IMR-90 (cell line): Measurements from ENCODE around the gene CEP63. TPM values are rescaled to one million over a fixed set of nuclear protein-coding genes. Genes with fewer than 3 reads are reported as not detected.

ENCODE experiments used
- ATAC-seq: fragments of 200-7000 bp; cut with Tn5 transposase; 2 replicates; pipeline ENCODE4 v1.9.1; 2020; ENCODE audit warnings: low read depth, mild to moderate bottlenecking, moderate library complexity
- BruUV-seq: library from RNA; stranded (reverse); fragments of 400-500 nt; replicated peaks from 2 replicates; lab custom pipeline; 2021; lab: Mats Ljungman, UMichigan
- CTCF ChIA-PET: fragments of 300-600 bp; formaldehyde crosslinking; extraction: SDS; loops from one replicate; lab custom pipeline; 2021; ENCODE audit warnings: antibody characterized with exemption; lab: Yijun Ruan, JAX
- POLR2A ChIA-PET: fragments of 300-600 bp; sonication (Branson Sonifier 250); formaldehyde crosslinking; loops from one replicate; lab custom pipeline; 2022; ENCODE audit warnings: antibody characterized with exemption; ENCODE audit not compliant: unreplicated experiment; lab: Charles Lee
- DNase-seq: peaks from one replicate; pipeline ENCODE4 v3.0.0; 2013
- H2AFZ ChIP-seq: replicated peaks from 2 replicates; pipeline ENCODE3; 2013; ENCODE audit warnings: low read length, mild to moderate bottlenecking; ENCODE audit not compliant: poor library complexity
- H2AK5ac ChIP-seq: 2 replicates; pipeline ENCODE4 v1.6.1; 2013; ENCODE audit warnings: low read depth, low read length, inconsistent platforms
- H2AK9ac ChIP-seq: replicated peaks from 2 replicates; pipeline ENCODE3; 2013; ENCODE audit warnings: mild to moderate bottlenecking, low read depth, low read length, moderate library complexity; ENCODE audit not compliant: poor library complexity
- H2BK120ac ChIP-seq: 2 replicates; pipeline ENCODE4 v1.6.1; 2013; ENCODE audit warnings: low read depth, low read length, inconsistent platforms
- H2BK15ac ChIP-seq: 3 replicates; pipeline ENCODE4 v1.6.1; 2013; ENCODE audit warnings: low read depth, low read length, inconsistent platforms
- H2BK20ac ChIP-seq: 2 replicates; pipeline ENCODE4 v1.6.1; 2013; ENCODE audit warnings: low read depth, mild to moderate bottlenecking, inconsistent platforms, low read length, moderate library complexity
- H2BK5ac ChIP-seq: 2 replicates; pipeline ENCODE4 v1.6.1; 2013; ENCODE audit warnings: mild to moderate bottlenecking, low read depth, low read length, inconsistent platforms; ENCODE audit not compliant: poor library complexity, severe bottlenecking
- H3K14ac ChIP-seq: replicated peaks from 2 replicates; pipeline ENCODE4 v1.6.1; 2013; ENCODE audit warnings: low read depth, low read length, inconsistent platforms
- H3K18ac ChIP-seq: 2 replicates; pipeline ENCODE4 v1.6.1; 2013; ENCODE audit warnings: low read depth, low read length, control low read depth
- H3K23ac ChIP-seq: 2 replicates; pipeline ENCODE4 v1.6.1; 2013; ENCODE audit warnings: low read depth, low read length, inconsistent platforms
- H3K27ac ChIP-seq: 2 replicates; pipeline ENCODE4 v1.5.1; 2013; ENCODE audit warnings: mild to moderate bottlenecking, control low read depth, low read length; ENCODE audit not compliant: insufficient read depth
- H3K27me3 ChIP-seq: 2 replicates; pipeline ENCODE4 v1.6.1; 2013; ENCODE audit warnings: low read length; ENCODE audit not compliant: control insufficient read depth, insufficient read depth
- H3K36me3 ChIP-seq: 2 replicates; pipeline ENCODE4 v1.6.1; 2013; ENCODE audit warnings: low read length, mixed read lengths; ENCODE audit not compliant: control insufficient read depth, insufficient read depth
- H3K4ac ChIP-seq: 2 replicates; pipeline ENCODE4 v1.6.1; 2013; ENCODE audit warnings: low read depth, low read length, inconsistent platforms
- H3K4me1 ChIP-seq: 2 replicates; pipeline ENCODE4 v1.6.1; 2013; ENCODE audit warnings: low read length, mixed read lengths; ENCODE audit not compliant: control insufficient read depth, insufficient read depth
- H3K4me2 ChIP-seq: 2 replicates; pipeline ENCODE4 v1.6.1; 2013; ENCODE audit warnings: low read depth, mild to moderate bottlenecking, control low read depth, low read length, moderate library complexity
- H3K4me3 ChIP-seq: 2 replicates; pipeline ENCODE4 v1.5.1; 2013; ENCODE audit warnings: low read depth, mild to moderate bottlenecking, control low read depth, low read length, moderate library complexity; ENCODE audit not compliant: insufficient read depth
- H3K56ac ChIP-seq: 2 replicates; pipeline ENCODE4 v1.6.1; 2013; ENCODE audit warnings: low read length, inconsistent platforms; ENCODE audit not compliant: insufficient read depth; ENCODE audit errors: extremely low read depth
- H3K79me1 ChIP-seq, 2 experiments: 2 replicates each; pipeline ENCODE4 v1.6.1; 2013; ENCODE audit warnings: low read length in 2 of 2, inconsistent platforms in 1 of 2, low read depth in 1 of 2
- H3K9ac ChIP-seq: 2 replicates; pipeline ENCODE4 v1.6.1; 2013; ENCODE audit warnings: low read depth, low read length, control low read depth
- H3K9me1 ChIP-seq: 2 replicates; pipeline ENCODE4 v1.6.1; 2013; ENCODE audit warnings: low read length, inconsistent platforms; ENCODE audit not compliant: insufficient read depth
- H3K9me3 ChIP-seq: 2 replicates; pipeline ENCODE4 v1.6.1; 2013; ENCODE audit warnings: low read length; ENCODE audit not compliant: control insufficient read depth, insufficient read depth
- H4K20me1 ChIP-seq: 2 replicates; pipeline ENCODE4 v1.6.1; 2013; ENCODE audit warnings: low read length, inconsistent platforms; ENCODE audit not compliant: insufficient read depth
- H4K5ac ChIP-seq: 2 replicates; pipeline ENCODE4 v1.6.1; 2013; ENCODE audit warnings: mild to moderate bottlenecking, low read depth, low read length, control low read depth
- H4K8ac ChIP-seq, 2 experiments: 2 replicates each; pipeline ENCODE4 v1.6.1; 2013; ENCODE audit warnings: low read depth in 2 of 2, low read length in 2 of 2, control low read depth in 1 of 2, inconsistent platforms in 1 of 2
- H4K91ac ChIP-seq: 2 replicates; pipeline ENCODE4 v1.6.1; 2013; ENCODE audit warnings: low read depth, low read length, inconsistent platforms; ENCODE audit not compliant: insufficient read depth
- BHLHE40 ChIP-seq: fragments of 150-350 bp; IDR thresholded peaks from 2 replicates; pipeline ENCODE4 v1.6.1; 2016; ENCODE audit warnings: mild to moderate bottlenecking, low read depth, low read length
- CEBPB ChIP-seq: IDR thresholded peaks from 2 replicates; pipeline ENCODE4 v1.6.1; 2012; ENCODE audit warnings: low read depth, low read length, improper control_type of control experiment
- CHD1 ChIP-seq: IDR thresholded peaks from 2 replicates; pipeline ENCODE4 v1.6.1; 2012; ENCODE audit warnings: low read depth, low read length, improper control_type of control experiment
- CTCF ChIP-seq: conservative IDR thresholded peaks from 2 replicates; pipeline ENCODE4 v1.5.1; 2012; ENCODE audit warnings: mild to moderate bottlenecking, low read depth, low read length, improper control_type of control experiment
- ELK1 ChIP-seq: fragments of 150-350 bp; IDR thresholded peaks from 2 replicates; pipeline ENCODE4 v1.6.1; 2016; ENCODE audit warnings: low read depth, mild to moderate bottlenecking, low read length, moderate library complexity, borderline replicate concordance
- FOS ChIP-seq: fragments of 150-350 bp; IDR thresholded peaks from 2 replicates; pipeline ENCODE4 v1.6.1; 2016; ENCODE audit warnings: low read depth, low read length
- MAFK ChIP-seq: IDR thresholded peaks from 2 replicates; pipeline ENCODE4 v1.6.1; 2012; ENCODE audit warnings: low read depth, low read length, improper control_type of control experiment
- MAZ ChIP-seq: IDR thresholded peaks from 2 replicates; pipeline ENCODE4 v1.6.1; 2012; ENCODE audit warnings: low read depth, mild to moderate bottlenecking, low read length, improper control_type of control experiment, moderate library complexity, borderline replicate concordance
- MXI1 ChIP-seq: IDR thresholded peaks from 2 replicates; pipeline ENCODE4 v1.6.1; 2012; ENCODE audit warnings: low read depth, mild to moderate bottlenecking, low read length, moderate library complexity, borderline replicate concordance
- NFE2L2 ChIP-seq: fragments of 150-350 bp; IDR thresholded peaks from 2 replicates; pipeline ENCODE4 v1.6.1; 2016; ENCODE audit warnings: low read depth, mild to moderate bottlenecking, low read length
- POLR2A ChIP-seq: IDR thresholded peaks from 2 replicates; pipeline ENCODE4 v1.6.1; 2012; ENCODE audit warnings: mild to moderate bottlenecking, low read depth, low read length
- RAD21 ChIP-seq: IDR thresholded peaks from 2 replicates; pipeline ENCODE4 v1.6.1; 2012; ENCODE audit warnings: low read length, improper control_type of control experiment
- RCOR1 ChIP-seq: IDR thresholded peaks from 2 replicates; pipeline ENCODE4 v1.6.1; 2012; ENCODE audit warnings: mild to moderate bottlenecking, low read length, improper control_type of control experiment; ENCODE audit not compliant: insufficient replicate concordance
- RFX5 ChIP-seq: IDR thresholded peaks from 2 replicates; pipeline ENCODE4 v1.8.0; 2012; ENCODE audit warnings: low read depth, mild to moderate bottlenecking, low read length, moderate library complexity
- SMC3 ChIP-seq: fragments of 150-350 bp; IDR thresholded peaks from 2 replicates; pipeline ENCODE4 v1.6.1; 2016; ENCODE audit warnings: low read depth, mild to moderate bottlenecking, antibody characterized with exemption, low read length, moderate library complexity
- USF2 ChIP-seq: fragments of 150-350 bp; IDR thresholded peaks from 2 replicates; pipeline ENCODE4 v1.6.1; 2017; ENCODE audit warnings: mild to moderate bottlenecking, antibody characterized with exemption, low read length, low read depth
- WGBS, 2 experiments: methylation state at CpG; one replicate each; pipeline versions ENCODE4 v1.1.5 to v1.1.7; 2013; ENCODE audit warnings: missing lambda C conversion rate in 2 of 2; ENCODE audit not compliant: insufficient read length in 1 of 2; ENCODE audit errors: extremely low coverage in 2 of 2; 5-methylcytosine and 5-hydroxymethylcytosine counted together
- dilution Hi-C: fragments of 300-500 bp; cut with HindIII; formaldehyde crosslinking; loops from one replicate; pipeline ENCODE4 v1.14.3; 2018; ENCODE audit warnings: low sequenced_read_pairs; ENCODE audit not compliant: unreplicated experiment
- in situ Hi-C: fragments of 300-500 bp; cut with MboI; formaldehyde crosslinking; loops from 3 replicates; pipeline ENCODE4 v1.14.3; 2019; ENCODE audit warnings: low sequenced_read_pairs, inconsistent platforms, mixed read lengths
- intact Hi-C: fragments of 100-400 bp; cut with micrococcal nuclease; formaldehyde crosslinking; loops from 2 replicates; pipeline ENCODE4 v1.10.0; 2022
- polyA plus RNA-seq, 3 experiments: library from polyadenylated mRNA; depleted of rRNA; stranded (reverse); fragments of >200 nt; gene quantifications; 2 replicates each; pipeline ENCODE4 v1.2.3, GENCODE V29; 2012; ENCODE audit warnings: low replicate concordance in 1 of 3
- total RNA-seq: library from RNA; depleted of rRNA; stranded (reverse); fragments of >200 nt; gene quantifications from 2 replicates; pipeline ENCODE4 v1.2.3, GENCODE V29; 2012

The CEP63 gene
- total and polyA plus RNA-seq, 2 of the 4 experiments (the other 2 are of a cell fraction), result 6.5 to 9.1 TPM

- DNase-seq, result no peak
- Histone ChIP-seq H3K4me2 (no peak overlapping the region), H4K91ac (no peak overlapping the region), H2AK9ac (no peak overlapping the region), H3K4ac (no peak overlapping the region), H3K23ac (no peak overlapping the region), H3K18ac (no peak overlapping the region), H2AK5ac (no peak overlapping the region), H3K79me1 (no peaks in the 10 kb centered on the region), H3K4me3 (no peak overlapping the region), H3K9me3 (no peaks in the 10 kb centered on the region), H3K36me3 (no peaks in the 10 kb centered on the region), H4K5ac (no peak overlapping the region), H3K14ac (no peak overlapping the region), H3K9ac (no peak overlapping the region), H3K9me1 (no peaks in the 10 kb centered on the region), H2BK20ac (no peak overlapping the region), H3K4me1 (peaks cover 3% of the 10 kb centered on the region; the same call in 1 of the 2 replicates), H2BK120ac (no peak overlapping the region), H2BK5ac (no peak overlapping the region), H2BK15ac (no peak overlapping the region), H4K20me1 (no peaks in the 10 kb centered on the region), H2AFZ (no peak overlapping the region), H4K8ac (no peak overlapping the region), H3K56ac (no peak overlapping the region), H3K27ac (no peak overlapping the region), H3K27me3 (peaks cover 28% of the 10 kb centered on the region)
- in situ Hi-C loops (loop anchor here (5.0 to 10.0 kb wide), 2 partner anchors 153 to 1291 kb away; no protein-coding TSS in a partner anchor), intact Hi-C loops (loop anchor here (5.0 kb wide), 1 partner anchor 898 kb away; no protein-coding TSS in a partner anchor), dilution Hi-C loops (no loop called here)
- 100% methylated on average over 2 of the region's 13 CpGs; no CpG with 5 or more reads in 1 of the 2 experiments for whole genome bisulfite sequencing, 2 experiments
- CTCF ChIA-PET, result interaction anchor here (1.8 kb wide), 1 partner anchor 151 kb away, joined by 6 read pairs; no protein-coding TSS in a partner anchor
- no peak for ATAC-seq
- TF ChIP-seq USF2, result no peak
- no peak for TF ChIP-seq RCOR1
- no peak for TF ChIP-seq CEBPB
- no peak for TF ChIP-seq CHD1
- no peak for TF ChIP-seq CTCF
- no peak for TF ChIP-seq MAFK
- TF ChIP-seq NFE2L2, result no peak
- TF ChIP-seq FOS, result no peak
- TF ChIP-seq BHLHE40, result no peak
- no peak for TF ChIP-seq SMC3
- no peak for TF ChIP-seq MXI1
- no peak for TF ChIP-seq MAZ
- TF ChIP-seq ELK1, result no peak
- no peak for TF ChIP-seq POLR2A
- no peak for TF ChIP-seq RFX5
- TF ChIP-seq RAD21, result no peak
- no TSS peak for BruUV-seq
- POLR2A ChIA-PET, result no interaction called here
Observed at GRCh38 chr3:134603956-134604355, 118.1 kb downstream of the CEP63 start.
